Effector CD4-positive, alpha-beta T cell (primary cell): ENCODE measurements around the gene KCTD3.

Source experiments
- DNase-seq: peaks from one replicate; pipeline ENCODE4 v3.0.0-alpha.2; 2020

KCTD3 gene

GRCh38 chr1:215606564-215607168 lies 39.6 kb downstream of the KCTD3 start:
- no peak for DNase-seq

GRCh38 chr1:215607412-215607811 lies 40.3 kb downstream of the KCTD3 start:
- DNase-seq = no peak

GRCh38 chr1:215608646-215609045 lies 41.5 kb downstream of the KCTD3 start:
- DNase-seq = no peak

GRCh38 chr1:215612391-215612790 lies 45.3 kb downstream of the KCTD3 start:
- DNase-seq = no peak

- DNase-seq = no peak
Observed at GRCh38 chr1:215617979-215618378, 50.9 kb downstream of the KCTD3 start.

GRCh38 chr1:215623162-215623561 lies 56.1 kb downstream of the KCTD3 start:
- no peak for DNase-seq

- DNase-seq = no peak
Observed at GRCh38 chr1:215625949-215626348, 58.8 kb downstream of the KCTD3 start.

- DNase-seq = no peak
Observed at GRCh38 chr1:215631040-215631439, 63.9 kb downstream of the KCTD3 start.

- DNase-seq = no peak
Observed at GRCh38 chr1:215631489-215631888, 64.4 kb downstream of the KCTD3 start.

- no peak for DNase-seq
Observed at GRCh38 chr1:215635827-215636226, 68.7 kb downstream of the KCTD3 start.

GRCh38 chr1:215636258-215636965 lies 69.3 kb downstream of the KCTD3 start:
- no peak for DNase-seq

- DNase-seq = no peak
Observed at GRCh38 chr1:215637041-215637573, 70.0 kb downstream of the KCTD3 start.

- no peak for DNase-seq
Observed at GRCh38 chr1:215640429-215641148, 73.5 kb downstream of the KCTD3 start.

- DNase-seq = no peak
Observed at GRCh38 chr1:215643592-215644321, 76.7 kb downstream of the KCTD3 start.

GRCh38 chr1:215645182-215645581 lies 78.1 kb downstream of the KCTD3 start:
- DNase-seq = no peak

GRCh38 chr1:215645861-215646260 lies 78.8 kb downstream of the KCTD3 start:
- no peak for DNase-seq

GRCh38 chr1:215647738-215648137 lies 80.6 kb downstream of the KCTD3 start:
- no peak for DNase-seq

GRCh38 chr1:215648957-215649356 lies 81.9 kb downstream of the KCTD3 start:
- DNase-seq = no peak

GRCh38 chr1:215650446-215651149 lies 83.5 kb downstream of the KCTD3 start:
- DNase-seq = no peak

- no peak for DNase-seq
Observed at GRCh38 chr1:215651867-215652266, 84.8 kb downstream of the KCTD3 start.

GRCh38 chr1:215652371-215652770 lies 85.3 kb downstream of the KCTD3 start:
- DNase-seq = no peak

- DNase-seq = no peak
Observed at GRCh38 chr1:215657047-215657446, 89.9 kb downstream of the KCTD3 start.
